ENCODE results near the gene PPP1R26.

The PPP1R26 gene

DNA sequence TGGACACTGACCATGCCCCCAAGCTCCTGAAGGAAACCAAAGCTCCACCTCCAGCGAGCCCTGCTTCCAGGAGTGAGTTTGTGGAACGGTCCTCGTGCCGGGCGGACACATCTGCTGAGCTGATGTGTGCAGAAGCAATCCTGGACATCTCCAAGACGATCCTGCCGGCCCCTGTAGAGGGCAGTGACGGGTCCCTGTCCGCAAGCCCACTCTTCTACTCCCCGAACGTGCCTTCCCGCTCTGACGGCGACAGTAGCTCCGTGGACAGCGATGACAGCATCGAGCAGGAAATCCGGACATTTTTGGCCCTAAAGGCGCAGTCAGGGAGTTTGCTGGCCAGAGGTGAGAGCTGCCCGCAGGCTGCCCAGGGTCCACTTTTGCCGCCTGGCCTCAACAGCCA lies 6.2 kb downstream of the PPP1R26 start:
- TF ChIP-seq ZNF341 (tag by site-specific recombination; IDR thresholded peaks at IDR 0.05; ENCODE audit: low read depth) (no peak), ZNF654 (tag by site-specific recombination; IDR thresholded peaks at IDR 0.05; ENCODE audit: low read depth) (no peak), SALL2 (tag by site-specific recombination; IDR thresholded peaks at IDR 0.05; ENCODE audit: borderline replicate concordance) (no peak), ZFP37 (tag by site-specific recombination; IDR thresholded peaks at IDR 0.05) (no peak), MEIS1 (CRISPR knock-in tag; IDR thresholded peaks at IDR 0.05; ENCODE audit: borderline replicate concordance) (no peak), GLI4 (tag by site-specific recombination; IDR thresholded peaks at IDR 0.05) (no peak), SP7 (tag by site-specific recombination; IDR thresholded peaks at IDR 0.05) (no peak), ZNF311 (tag by site-specific recombination; IDR thresholded peaks at IDR 0.05; ENCODE audit: borderline replicate concordance) (no peak), HOXA7 (CRISPR knock-in tag; IDR thresholded peaks at IDR 0.05; ENCODE audit: borderline replicate concordance) (no peak), ZNF560 (tag by site-specific recombination; IDR thresholded peaks at IDR 0.05; ENCODE audit: borderline replicate concordance) (no peak), ZFP3 (tag by site-specific recombination; IDR thresholded peaks at IDR 0.05; ENCODE audit: low read depth) (no peak)
- TF ChIP-seq, protein P1, sequence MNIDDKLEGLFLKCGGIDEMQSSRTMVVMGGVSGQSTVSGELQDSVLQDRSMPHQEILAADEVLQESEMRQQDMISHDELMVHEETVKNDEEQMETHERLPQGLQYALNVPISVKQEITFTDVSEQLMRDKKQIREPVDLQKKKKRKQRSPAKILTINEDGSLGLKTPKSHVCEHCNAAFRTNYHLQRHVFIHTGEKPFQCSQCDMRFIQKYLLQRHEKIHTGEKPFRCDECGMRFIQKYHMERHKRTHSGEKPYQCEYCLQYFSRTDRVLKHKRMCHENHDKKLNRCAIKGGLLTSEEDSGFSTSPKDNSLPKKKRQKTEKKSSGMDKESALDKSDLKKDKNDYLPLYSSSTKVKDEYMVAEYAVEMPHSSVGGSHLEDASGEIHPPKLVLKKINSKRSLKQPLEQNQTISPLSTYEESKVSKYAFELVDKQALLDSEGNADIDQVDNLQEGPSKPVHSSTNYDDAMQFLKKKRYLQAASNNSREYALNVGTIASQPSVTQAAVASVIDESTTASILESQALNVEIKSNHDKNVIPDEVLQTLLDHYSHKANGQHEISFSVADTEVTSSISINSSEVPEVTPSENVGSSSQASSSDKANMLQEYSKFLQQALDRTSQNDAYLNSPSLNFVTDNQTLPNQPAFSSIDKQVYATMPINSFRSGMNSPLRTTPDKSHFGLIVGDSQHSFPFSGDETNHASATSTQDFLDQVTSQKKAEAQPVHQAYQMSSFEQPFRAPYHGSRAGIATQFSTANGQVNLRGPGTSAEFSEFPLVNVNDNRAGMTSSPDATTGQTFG (tag by site-specific recombination; IDR thresholded peaks at IDR 0.05; ENCODE audit: borderline replicate concordance) = no peak
- no peak overlapping the region for H3K4me3 ChIP-seq (ENCODE audit: low read depth, low read length)
- H3K9me3 ChIP-seq (ENCODE audit: control insufficient read depth, insufficient read depth, low read depth, low read length) = no peaks in the 10 kb centered on the region
- POLR2A ChIA-PET = no interaction called here
- no peak overlapping the region for H3K27ac ChIP-seq (ENCODE audit: extremely low read depth, low read depth, low read length)
- H3K4me1 ChIP-seq (ENCODE audit: control insufficient read depth, insufficient read depth, low read length) = no peaks in the 10 kb centered on the region
- peaks cover 4 to 66% of the 10 kb centered on the region in 2 experiments; a peak in 2 of 3 replicates for H3K36me3 ChIP-seq (ENCODE audit: control insufficient read depth in 2 of 2, insufficient read depth in 1 of 2, low read length in 2 of 2)
- CTCF ChIA-PET = interaction anchor here (0.6 to 1.9 kb wide), 2 partner anchors 73 to 77 kb away, joined by 3 to 5 read pairs; no protein-coding TSS in a partner anchor

DNA sequence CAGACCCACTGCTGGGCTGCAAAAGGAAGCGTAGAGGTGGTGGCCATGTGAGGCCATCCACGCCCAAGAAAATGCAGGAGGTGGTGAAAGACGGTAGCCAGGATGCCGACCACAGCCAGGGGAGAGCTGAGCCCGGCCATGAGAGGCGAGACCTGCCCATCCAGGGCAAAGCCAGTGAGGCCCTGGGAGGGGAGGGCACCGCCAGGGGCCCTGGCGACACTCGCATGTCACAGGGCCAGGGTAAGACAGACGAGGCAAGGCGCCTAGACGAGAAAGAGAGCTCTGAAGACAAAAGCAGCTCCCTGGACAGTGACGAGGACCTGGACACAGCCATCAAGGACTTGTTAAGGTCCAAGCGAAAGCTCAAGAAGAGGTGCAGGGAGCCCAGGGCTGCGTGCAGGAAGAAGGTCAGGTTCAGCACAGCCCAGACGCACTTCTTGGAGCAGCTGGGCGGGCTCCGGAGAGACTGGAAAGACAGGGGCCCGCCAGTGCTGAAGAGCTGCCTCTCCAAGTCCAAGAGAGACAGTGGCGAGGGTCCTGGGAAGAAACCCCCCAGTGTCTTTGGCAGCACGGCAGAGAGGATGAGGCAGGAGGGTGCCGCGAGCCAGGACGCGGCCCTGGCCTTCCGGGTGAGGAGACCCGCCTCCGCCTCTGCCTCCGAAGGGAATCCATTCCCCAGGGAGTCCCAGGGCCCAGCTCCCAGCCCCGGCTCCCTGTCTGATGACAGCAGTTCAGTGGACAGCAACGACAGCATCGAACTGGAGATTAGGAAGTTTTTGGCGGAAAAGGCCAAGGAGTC lies 6.9 kb downstream of the PPP1R26 start:
- Histone ChIP-seq H3K4me3 (ENCODE audit: low read depth, low read length) (no peak overlapping the region), H3K4me1 (ENCODE audit: control insufficient read depth, insufficient read depth, low read length) (no peaks in the 10 kb centered on the region), H3K27ac (ENCODE audit: extremely low read depth, low read depth, low read length) (no peak overlapping the region), H3K9me3 (ENCODE audit: control insufficient read depth, insufficient read depth, low read depth, low read length) (no peaks in the 10 kb centered on the region), H3K36me3 (ENCODE audit: control insufficient read depth in 2 of 2, insufficient read depth in 1 of 2, low read length in 2 of 2) (peaks cover 4 to 66% of the 10 kb centered on the region in 2 experiments; a peak in 2 of 3 replicates)
- no peak for TF ChIP-seq ZNF311 (tag by site-specific recombination; IDR thresholded peaks at IDR 0.05; ENCODE audit: borderline replicate concordance)
- no peak for TF ChIP-seq ZNF623 (tag by site-specific recombination; IDR thresholded peaks at IDR 0.05)
- TF ChIP-seq ZBTB8A (tag by site-specific recombination; IDR thresholded peaks at IDR 0.05) = no peak
- no peak for TF ChIP-seq ZNF423 (tag by site-specific recombination; IDR thresholded peaks at IDR 0.05)
- no peak for TF ChIP-seq ZSCAN30 (tag by site-specific recombination; IDR thresholded peaks at IDR 0.05)
- no peak for TF ChIP-seq ZBTB21 (tag by site-specific recombination; IDR thresholded peaks at IDR 0.05)
- CTCF ChIA-PET = interaction anchor here (1.9 kb wide), 1 partner anchor 74 kb away, joined by 5 read pairs; no protein-coding TSS in a partner anchor
- POLR2A ChIA-PET = no interaction called here

DNA sequence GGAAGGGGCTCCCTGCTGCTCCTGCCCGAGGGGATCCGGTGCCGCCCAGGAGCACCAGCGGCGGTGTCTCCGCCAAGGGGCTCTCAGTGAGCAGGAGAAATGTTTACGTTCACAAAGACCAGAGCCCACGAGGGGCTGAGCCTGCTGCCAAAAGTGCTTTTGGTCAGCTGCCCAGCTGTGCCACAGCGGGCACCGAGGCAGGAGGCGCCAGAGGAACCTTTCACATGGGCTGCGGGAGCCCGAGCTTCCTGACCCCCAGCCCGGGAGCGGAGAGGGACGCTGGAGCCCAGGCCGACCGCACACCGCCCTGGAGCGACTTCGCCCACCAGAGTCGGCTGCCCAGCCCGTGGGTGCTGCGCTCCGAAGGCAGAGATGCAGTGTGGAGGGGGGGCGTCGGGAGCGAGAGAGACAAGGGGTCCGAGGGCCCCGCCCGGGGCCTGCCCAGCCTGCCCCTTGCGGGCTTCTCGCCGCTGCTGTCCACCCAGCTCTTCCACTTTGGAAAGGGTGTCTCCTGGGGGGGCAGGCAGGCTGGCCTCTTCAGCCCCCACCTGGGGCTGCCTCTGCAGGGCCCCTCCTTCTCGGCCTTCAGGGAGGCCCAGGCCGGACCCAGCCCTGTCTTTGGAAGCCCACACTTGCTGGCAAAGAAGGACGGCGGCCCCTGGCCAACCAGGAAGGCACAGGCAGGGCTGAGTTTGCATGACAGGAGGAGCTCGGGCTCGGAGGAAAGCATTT lies 7.9 kb downstream of the PPP1R26 start:
- H3K4me3 ChIP-seq (ENCODE audit: low read depth, low read length) = no peak overlapping the region
- ChIA-PET CTCF (interaction anchor here (0.7 to 1.1 kb wide), 2 partner anchors 18 to 115 kb away, joined by 3 read pairs; no protein-coding TSS in a partner anchor), POLR2A (no interaction called here)
- no peak overlapping the region for H3K27ac ChIP-seq (ENCODE audit: extremely low read depth, low read depth, low read length)
- H3K9me3 ChIP-seq (ENCODE audit: control insufficient read depth, insufficient read depth, low read depth, low read length) = no peaks in the 10 kb centered on the region
- H3K36me3 ChIP-seq (ENCODE audit: control insufficient read depth in 2 of 2, insufficient read depth in 1 of 2, low read length in 2 of 2) = peaks cover 4 to 63% of the 10 kb centered on the region in 2 experiments; a peak in 2 of 3 replicates
- no peaks in the 10 kb centered on the region for H3K4me1 ChIP-seq (ENCODE audit: control insufficient read depth, insufficient read depth, low read length)
- no peak for TF ChIP-seq KLF7 (tag by site-specific recombination; IDR thresholded peaks at IDR 0.05; ENCODE audit: borderline replicate concordance)
- TF ChIP-seq, protein P2, sequence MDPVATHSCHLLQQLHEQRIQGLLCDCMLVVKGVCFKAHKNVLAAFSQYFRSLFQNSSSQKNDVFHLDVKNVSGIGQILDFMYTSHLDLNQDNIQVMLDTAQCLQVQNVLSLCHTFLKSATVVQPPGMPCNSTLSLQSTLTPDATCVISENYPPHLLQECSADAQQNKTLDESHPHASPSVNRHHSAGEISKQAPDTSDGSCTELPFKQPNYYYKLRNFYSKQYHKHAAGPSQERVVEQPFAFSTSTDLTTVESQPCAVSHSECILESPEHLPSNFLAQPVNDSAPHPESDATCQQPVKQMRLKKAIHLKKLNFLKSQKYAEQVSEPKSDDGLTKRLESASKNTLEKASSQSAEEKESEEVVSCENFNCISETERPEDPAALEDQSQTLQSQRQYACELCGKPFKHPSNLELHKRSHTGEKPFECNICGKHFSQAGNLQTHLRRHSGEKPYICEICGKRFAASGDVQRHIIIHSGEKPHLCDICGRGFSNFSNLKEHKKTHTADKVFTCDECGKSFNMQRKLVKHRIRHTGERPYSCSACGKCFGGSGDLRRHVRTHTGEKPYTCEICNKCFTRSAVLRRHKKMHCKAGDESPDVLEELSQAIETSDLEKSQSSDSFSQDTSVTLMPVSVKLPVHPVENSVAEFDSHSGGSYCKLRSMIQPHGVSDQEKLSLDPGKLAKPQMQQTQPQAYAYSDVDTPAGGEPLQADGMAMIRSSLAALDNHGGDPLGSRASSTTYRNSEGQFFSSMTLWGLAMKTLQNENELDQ (tag by site-specific recombination; IDR thresholded peaks at IDR 0.05; ENCODE audit: low read depth) = no peak
- no peak for TF ChIP-seq GFI1B (tag by site-specific recombination; IDR thresholded peaks at IDR 0.05)
- TF ChIP-seq, protein P3, sequence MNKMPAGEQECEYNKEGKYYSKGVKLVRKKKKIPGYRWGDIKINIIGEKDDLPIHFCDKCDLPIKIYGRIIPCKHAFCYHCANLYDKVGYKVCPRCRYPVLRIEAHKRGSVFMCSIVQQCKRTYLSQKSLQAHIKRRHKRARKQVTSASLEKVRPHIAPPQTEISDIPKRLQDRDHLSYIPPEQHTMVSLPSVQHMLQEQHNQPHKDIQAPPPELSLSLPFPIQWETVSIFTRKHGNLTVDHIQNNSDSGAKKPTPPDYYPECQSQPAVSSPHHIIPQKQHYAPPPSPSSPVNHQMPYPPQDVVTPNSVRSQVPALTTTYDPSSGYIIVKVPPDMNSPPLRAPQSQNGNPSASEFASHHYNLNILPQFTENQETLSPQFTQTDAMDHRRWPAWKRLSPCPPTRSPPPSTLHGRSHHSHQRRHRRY (tag by site-specific recombination; IDR thresholded peaks at IDR 0.05) = no peak
- TF ChIP-seq ZNF239 (tag by site-specific recombination; IDR thresholded peaks at IDR 0.05) = no peak
- TF ChIP-seq ZNF530 (tag by site-specific recombination; IDR thresholded peaks at IDR 0.05; ENCODE audit: low read depth) = no peak
- no peak for TF ChIP-seq ZNF404 (tag by site-specific recombination; IDR thresholded peaks at IDR 0.05)

Measured in HEK293 (cell line).